ENCODE data around the gene ITGA2B. TPM values are rescaled to one million over a fixed set of nuclear protein-coding genes. Genes with fewer than 3 reads are reported as not detected.

The ITGA2B gene
- total and polyA plus RNA-seq, 2 of the 13 experiments (the other 11 are each of a cell fraction or from before 2014, with no cell fraction given): 0.38 to 1.1 TPM

DNA sequence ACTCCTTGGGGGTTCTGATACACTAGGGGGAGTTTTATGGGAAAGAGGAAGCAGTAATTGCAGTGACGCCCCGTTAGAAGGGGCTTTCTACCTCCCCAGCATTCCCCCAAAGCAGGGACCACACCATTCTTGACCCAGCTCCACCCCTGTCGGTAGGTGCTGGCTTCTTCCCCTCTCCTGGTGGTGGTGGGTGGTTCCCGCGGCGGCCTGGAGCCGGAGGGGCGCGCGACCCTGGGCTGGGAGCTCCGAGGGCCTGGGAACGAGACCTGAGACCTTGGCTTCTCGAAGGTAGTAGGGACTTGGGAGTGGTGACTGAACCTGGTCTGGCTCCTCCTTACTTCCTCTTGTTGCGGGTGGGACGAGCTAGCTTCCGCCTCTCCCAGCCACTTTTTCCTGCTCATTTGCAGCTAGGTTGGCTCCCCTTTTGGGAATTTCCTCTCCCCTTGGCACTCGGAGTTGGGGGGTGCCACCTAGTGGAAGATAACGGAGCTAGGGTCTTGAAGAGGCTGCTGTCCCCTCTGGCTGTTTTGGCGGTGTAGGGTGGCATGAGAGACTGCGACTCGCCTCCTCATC, 43.9 kb downstream of the ITGA2B start (continued):
- TF ChIP-seq, protein P1, sequence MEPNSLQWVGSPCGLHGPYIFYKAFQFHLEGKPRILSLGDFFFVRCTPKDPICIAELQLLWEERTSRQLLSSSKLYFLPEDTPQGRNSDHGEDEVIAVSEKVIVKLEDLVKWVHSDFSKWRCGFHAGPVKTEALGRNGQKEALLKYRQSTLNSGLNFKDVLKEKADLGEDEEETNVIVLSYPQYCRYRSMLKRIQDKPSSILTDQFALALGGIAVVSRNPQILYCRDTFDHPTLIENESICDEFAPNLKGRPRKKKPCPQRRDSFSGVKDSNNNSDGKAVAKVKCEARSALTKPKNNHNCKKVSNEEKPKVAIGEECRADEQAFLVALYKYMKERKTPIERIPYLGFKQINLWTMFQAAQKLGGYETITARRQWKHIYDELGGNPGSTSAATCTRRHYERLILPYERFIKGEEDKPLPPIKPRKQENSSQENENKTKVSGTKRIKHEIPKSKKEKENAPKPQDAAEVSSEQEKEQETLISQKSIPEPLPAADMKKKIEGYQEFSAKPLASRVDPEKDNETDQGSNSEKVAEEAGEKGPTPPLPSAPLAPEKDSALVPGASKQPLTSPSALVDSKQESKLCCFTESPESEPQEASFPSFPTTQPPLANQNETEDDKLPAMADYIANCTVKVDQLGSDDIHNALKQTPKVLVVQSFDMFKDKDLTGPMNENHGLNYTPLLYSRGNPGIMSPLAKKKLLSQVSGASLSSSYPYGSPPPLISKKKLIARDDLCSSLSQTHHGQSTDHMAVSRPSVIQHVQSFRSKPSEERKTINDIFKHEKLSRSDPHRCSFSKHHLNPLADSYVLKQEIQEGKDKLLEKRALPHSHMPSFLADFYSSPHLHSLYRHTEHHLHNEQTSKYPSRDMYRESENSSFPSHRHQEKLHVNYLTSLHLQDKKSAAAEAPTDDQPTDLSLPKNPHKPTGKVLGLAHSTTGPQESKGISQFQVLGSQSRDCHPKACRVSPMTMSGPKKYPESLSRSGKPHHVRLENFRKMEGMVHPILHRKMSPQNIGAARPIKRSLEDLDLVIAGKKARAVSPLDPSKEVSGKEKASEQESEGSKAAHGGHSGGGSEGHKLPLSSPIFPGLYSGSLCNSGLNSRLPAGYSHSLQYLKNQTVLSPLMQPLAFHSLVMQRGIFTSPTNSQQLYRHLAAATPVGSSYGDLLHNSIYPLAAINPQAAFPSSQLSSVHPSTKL (CRISPR knock-in tag; IDR thresholded peaks at IDR 0.05): 0 out of 2 replicates have a peak, but pooled peaks have one; percentile 3
- TF ChIP-seq ZNF543 (CRISPR knock-in tag; IDR thresholded peaks at IDR 0.05): no peak
- TF ChIP-seq ATM (IDR thresholded peaks at IDR 0.05; ENCODE audit: borderline replicate concordance): no peak
- no peak for TF ChIP-seq POGZ (CRISPR knock-in tag; IDR thresholded peaks at IDR 0.05)
- no peak for TF ChIP-seq FOXK1 (CRISPR knock-in tag; IDR thresholded peaks at IDR 0.05; ENCODE audit: borderline replicate concordance, low read depth)
- no peak for TF ChIP-seq ZNF251 (CRISPR knock-in tag; IDR thresholded peaks at IDR 0.05)
- TF ChIP-seq ZBTB42 (CRISPR knock-in tag; IDR thresholded peaks at IDR 0.05): no peak
- no peak for TF ChIP-seq ZEB1 (IDR thresholded peaks at IDR 0.05; ENCODE audit: insufficient replicate concordance, low read depth)
- no peak for TF ChIP-seq ZBTB8A (CRISPR knock-in tag; IDR thresholded peaks at IDR 0.05; ENCODE audit: borderline replicate concordance, low read depth)
- TF ChIP-seq ZSCAN21 (CRISPR knock-in tag; IDR thresholded peaks at IDR 0.05; ENCODE audit: borderline replicate concordance): no peak
- TF ChIP-seq FOSL2 (CRISPR knock-in tag; IDR thresholded peaks at IDR 0.05): no peak
- TF ChIP-seq ZNF30 (CRISPR knock-in tag; IDR thresholded peaks at IDR 0.05): no peak
- TF ChIP-seq FOXO1 (CRISPR knock-in tag; IDR thresholded peaks at IDR 0.05): no peak
- TF ChIP-seq HNF4A (CRISPR knock-in tag; IDR thresholded peaks at IDR 0.05): no peak
- peak; percentile 74 for TF ChIP-seq HNRNPLL (IDR thresholded peaks at IDR 0.05; ENCODE audit: low read depth, low read length, poor library complexity, severe bottlenecking)
- TF ChIP-seq ZNF260 (CRISPR knock-in tag; IDR thresholded peaks at IDR 0.05; ENCODE audit: borderline replicate concordance, low read depth): 0 out of 2 replicates have a peak, but pooled peaks have one; percentile 33
- no peak; the same call in 1 of the 2 replicates for TF ChIP-seq ZNF451 (CRISPR knock-in tag; IDR thresholded peaks at IDR 0.05)
- TF ChIP-seq, protein P2, sequence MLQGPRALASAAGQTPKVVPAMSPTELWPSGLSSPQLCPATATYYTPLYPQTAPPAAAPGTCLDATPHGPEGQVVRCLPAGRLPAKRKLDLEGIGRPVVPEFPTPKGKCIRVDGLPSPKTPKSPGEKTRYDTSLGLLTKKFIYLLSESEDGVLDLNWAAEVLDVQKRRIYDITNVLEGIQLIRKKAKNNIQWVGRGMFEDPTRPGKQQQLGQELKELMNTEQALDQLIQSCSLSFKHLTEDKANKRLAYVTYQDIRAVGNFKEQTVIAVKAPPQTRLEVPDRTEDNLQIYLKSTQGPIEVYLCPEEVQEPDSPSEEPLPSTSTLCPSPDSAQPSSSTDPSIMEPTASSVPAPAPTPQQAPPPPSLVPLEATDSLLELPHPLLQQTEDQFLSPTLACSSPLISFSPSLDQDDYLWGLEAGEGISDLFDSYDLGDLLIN (CRISPR knock-in tag; IDR thresholded peaks at IDR 0.05; ENCODE audit: borderline replicate concordance): no peak
- TF ChIP-seq ZBTB3 (CRISPR knock-in tag; IDR thresholded peaks at IDR 0.05; ENCODE audit: borderline replicate concordance, low read depth): no peak
- TF ChIP-seq, protein P3, sequence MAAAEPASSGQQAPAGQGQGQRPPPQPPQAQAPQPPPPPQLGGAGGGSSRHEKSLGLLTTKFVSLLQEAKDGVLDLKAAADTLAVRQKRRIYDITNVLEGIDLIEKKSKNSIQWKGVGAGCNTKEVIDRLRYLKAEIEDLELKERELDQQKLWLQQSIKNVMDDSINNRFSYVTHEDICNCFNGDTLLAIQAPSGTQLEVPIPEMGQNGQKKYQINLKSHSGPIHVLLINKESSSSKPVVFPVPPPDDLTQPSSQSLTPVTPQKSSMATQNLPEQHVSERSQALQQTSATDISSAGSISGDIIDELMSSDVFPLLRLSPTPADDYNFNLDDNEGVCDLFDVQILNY (CRISPR knock-in tag; conservative IDR thresholded peaks at IDR 0.05): no peak; the same call in 1 of the 2 replicates
- no peak for TF ChIP-seq ZNF160 (CRISPR knock-in tag; IDR thresholded peaks at IDR 0.05)
- TF ChIP-seq ZNF441 (CRISPR knock-in tag; IDR thresholded peaks at IDR 0.05; ENCODE audit: borderline replicate concordance): peak; percentile 6; the same call in 1 of the 2 replicates
- no peak for TF ChIP-seq ZNF546 (CRISPR knock-in tag; conservative IDR thresholded peaks at IDR 0.05)
- no peak for TF ChIP-seq CC2D1A (CRISPR knock-in tag; IDR thresholded peaks at IDR 0.05)
- no peak for TF ChIP-seq ZNF7 (CRISPR knock-in tag; IDR thresholded peaks at IDR 0.05)
- no peak for TF ChIP-seq ZFP1 (CRISPR knock-in tag; IDR thresholded peaks at IDR 0.05)
